ENCODE data around the gene UNC119. TPM values are rescaled to one million over a fixed set of nuclear protein-coding genes. Genes with fewer than 3 reads are reported as not detected.
"Not testable (repeated sequence)": the region's sequence is repeated elsewhere in the genome, so short reads cannot be mapped to it uniquely, and the experiment has no call there.

Gene UNC119
- 10 to 100 TPM; 54.4 to 74.1 (median 59.7) TPM for polyA plus RNA-seq (ENCODE audit: insufficient read length in 4 of 4)

DNA sequence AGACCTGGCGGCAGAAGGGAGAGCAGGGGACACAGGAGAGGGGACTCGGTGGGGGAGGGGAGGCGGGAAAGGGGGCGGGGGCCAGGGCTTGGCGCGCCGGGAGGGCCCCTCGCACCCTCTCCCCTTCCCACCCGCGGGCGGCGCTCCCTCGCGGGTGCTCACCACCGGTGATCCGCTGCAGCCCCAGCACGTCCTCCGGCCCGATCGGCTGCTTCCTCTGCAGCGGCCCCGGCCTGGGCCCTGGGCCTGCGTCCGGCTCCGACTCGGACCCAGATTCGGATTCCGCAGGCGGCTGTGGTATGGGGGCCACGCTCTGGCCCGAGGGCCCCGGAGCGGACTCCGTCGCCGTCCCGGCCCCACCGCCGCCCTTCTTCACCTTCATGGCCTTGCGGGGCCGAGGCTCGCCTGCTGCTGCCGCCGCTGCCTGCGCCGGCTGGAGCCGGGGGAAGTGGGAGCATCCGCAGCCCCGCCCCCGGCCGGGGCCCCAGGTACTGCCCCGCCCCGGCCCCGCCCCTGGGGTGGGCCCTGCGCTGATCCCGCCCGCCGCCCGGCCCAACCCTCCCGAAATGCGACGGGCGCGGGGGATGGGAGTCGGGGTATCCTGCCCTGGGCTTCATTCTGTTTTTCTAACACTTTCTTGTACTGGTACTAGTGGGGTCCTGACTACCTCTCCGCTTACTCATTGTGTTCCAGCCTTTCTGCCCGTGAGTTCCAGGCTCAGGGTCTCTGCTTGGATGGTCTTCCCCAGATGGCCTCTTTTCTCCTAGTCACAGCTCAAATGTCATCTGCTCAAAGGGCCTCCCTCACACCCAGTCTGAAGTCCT lies at the start of gene UNC119:
UNC119 (minus strand) TSS at position 449 of the 824 bp plus-strand sequence; CDS start at position 382, 67 bp downstream.
- peak; percentile 69 to 79 (median 74) for DNase-seq (ENCODE audit: low read depth in 4 of 4, low spot score in 3 of 4)

DNA sequence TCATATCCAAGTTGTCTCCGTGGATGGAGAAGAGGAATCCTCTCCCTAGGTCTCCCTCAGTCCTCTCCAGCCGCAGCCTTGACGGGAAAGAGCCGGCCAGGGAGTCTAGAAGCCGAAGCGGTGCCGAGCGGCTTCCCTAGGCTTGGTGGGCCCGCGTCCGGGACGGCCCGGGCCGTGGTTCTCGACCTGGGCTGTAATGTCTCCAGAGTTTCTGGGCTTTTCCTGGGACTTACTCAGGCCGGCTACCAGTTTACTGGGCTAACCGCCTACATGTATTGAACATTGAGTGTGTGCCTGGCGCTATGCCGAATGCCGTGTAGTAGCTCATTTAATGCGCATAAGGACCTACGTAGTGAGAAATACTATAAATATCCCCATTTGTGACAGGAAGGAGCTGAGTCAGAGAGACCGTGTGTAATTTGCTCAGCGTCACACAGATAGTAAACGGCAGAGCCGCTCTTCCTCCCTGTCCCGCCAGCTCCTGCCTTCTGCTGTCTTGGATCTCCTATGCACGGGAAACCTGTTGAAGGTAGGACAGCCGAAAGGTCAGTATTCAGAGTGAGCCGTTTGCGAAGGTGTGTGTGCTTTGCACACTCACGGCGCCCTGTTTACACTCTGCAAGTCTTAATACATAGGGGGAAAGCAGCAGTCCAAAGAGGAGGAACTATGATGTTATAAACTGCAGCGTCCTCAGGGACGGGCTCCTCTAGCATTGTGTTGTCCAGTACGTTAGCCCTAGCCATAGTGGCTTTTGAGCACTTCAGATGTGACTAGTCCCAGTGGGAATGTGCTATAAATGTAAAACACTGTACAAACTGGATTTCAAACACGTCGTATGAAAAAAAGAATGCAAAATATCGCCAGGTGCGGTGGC lies 47.1 kb upstream of the UNC119 start:
- DNase-seq (ENCODE audit: low read depth in 4 of 4, low spot score in 3 of 4): peak in 2 of 4 donors; percentile 32 to 39

DNA sequence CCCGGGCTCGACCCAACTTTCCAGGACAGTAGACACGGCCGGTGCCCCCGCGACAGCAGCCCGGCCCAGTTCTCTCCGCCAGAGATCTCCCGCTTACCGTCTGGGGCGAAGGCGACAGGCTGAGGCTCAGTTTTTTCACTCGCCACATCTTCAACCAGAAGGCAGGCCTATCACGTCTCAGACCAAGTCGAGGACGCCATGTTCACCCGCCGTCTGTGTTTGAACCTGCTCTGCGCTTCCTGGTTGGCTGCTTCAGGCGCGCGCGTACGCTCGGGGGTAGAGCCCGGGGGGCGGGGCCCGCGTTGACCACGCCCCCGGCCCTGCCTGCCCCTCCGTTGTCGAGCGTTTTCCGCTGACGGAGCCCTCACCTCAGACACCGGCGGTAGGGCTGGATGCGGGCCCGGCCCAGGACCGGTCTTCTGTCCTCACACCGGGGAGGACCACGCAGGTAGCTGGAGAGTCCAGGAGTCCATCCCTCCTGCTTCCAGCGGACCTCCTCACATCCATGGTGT lies 46.4 kb upstream of the UNC119 start, which contains the start of gene SPAG5:
SPAG5 (minus strand) TSS at position 227 of the 512 bp plus-strand sequence; CDS start at position 148, 79 bp downstream.
- DNase-seq (ENCODE audit: low read depth in 4 of 4, low spot score in 3 of 4): peak; percentile 79 to 88 (median 84)

DNA sequence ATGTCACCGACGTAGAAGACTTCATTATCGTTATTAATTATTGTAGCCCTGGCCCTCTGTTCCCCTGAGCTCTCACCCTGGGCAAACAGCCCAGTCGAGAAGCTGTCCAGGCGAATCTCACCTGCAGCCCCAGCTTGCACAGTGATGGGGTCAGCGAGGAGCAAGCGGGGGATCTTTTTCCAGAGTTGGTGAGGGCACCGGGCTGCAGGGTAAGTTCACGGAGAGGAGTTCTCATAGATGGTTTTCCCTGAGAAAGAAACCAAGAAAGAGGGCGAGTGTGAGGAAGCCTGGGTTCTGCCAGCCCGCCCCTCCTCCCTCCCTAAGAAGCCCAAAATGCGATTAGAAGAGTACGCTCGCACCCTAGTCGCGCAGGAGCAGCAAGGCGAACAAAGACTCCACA lies 46.0 kb upstream of the UNC119 start:
- DNase-seq (ENCODE audit: low read depth in 4 of 4, low spot score in 3 of 4): peak in 1 of 4 donors; percentile 9

DNA sequence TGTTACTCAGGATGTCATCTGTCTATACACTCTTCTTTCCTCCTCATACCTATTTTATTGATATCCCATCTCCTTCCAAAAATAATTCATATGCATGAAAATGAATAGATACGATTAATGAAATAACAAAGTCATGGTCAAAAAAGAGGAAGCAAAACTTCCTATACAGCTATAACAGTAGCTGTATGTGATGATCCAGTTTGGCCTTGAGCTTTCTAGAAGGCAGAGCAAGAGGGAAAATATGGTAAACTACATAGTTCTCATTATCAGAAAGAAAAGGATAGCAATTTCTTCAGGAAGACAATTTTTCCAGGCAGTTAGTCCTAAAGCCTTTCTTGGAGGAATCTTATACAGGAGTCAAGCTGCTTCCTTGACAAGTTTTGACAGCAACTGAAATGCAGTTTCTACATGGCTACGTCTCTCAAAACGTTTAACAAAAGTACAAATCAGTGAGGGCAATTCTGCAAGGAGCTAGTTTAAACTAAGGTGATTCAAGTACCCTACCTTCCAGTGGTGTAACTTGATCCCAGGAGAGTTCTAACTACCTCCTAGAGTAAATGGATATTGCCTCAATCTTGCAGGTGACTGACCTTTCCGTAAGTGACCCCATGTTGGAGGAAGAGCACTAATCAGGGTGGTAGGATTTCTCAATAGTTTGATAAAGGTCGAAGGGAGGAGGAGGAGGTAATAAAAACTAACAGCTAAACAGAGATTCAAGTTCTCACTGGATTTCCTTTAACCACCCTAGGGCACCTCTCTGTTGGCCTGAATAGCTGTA lies 45.4 kb upstream of the UNC119 start:
- DNase-seq (ENCODE audit: low read depth in 4 of 4, low spot score in 3 of 4): no peak

DNA sequence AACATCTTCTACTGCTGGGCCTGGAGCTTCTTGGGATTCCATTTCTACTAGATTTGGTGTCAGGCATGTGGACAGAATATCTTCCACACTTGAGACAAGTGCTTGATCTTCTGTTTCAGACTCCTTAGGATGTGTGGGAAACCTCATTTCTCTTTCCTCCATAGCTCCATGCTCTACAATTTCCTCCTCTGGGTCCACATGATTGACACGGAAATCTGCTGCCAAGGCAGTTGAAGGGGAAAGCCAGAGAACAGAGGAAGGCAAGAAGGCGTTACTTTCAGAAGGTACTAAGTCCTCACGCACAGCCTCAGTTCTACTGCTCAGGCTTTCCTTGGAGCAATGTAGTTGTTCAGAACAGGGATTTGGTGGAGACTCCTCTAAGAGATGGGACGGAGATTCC lies 39.8 kb upstream of the UNC119 start:
- no peak for DNase-seq (ENCODE audit: low read depth in 4 of 4, low spot score in 3 of 4)

DNA sequence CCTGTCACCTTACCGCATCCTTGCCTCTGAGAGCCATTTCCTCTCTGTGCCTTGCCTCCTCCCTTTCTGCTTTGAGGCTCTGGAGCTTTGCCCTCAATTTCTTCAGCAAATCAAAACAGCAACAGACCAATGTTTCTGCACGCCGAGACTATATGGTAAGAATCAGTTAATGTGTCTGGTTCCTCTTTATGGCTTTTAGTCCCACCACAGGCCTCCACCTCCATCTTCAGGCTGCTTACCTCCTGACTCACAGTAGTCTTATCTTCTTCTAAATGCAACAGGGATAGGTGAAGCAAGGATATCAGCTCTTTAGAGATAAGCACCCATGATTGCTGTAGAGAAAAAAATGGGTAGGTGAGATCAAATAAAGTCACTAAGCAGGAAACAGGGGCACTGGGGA lies 33.4 kb upstream of the UNC119 start:
- DNase-seq (ENCODE audit: low read depth in 4 of 4, low spot score in 3 of 4): no peak

DNA sequence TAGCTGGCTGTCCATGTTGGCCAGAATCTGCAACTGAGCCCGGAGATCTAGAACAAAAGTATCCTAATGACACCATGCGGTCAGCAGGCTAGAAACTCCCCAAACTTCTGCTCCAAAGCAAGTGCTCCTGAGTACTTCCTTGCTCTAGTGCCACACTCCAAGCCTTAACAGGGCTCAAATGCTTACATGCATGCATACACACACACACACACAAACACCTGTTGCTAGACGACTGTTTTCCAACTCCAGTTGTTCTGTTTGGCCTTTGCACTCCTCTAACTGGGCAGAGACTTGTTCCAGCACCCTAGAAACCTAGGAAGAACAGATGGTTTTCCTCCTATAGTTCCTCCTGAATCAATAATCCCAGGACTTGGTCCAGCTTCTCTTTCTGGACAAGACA lies 32.0 kb upstream of the UNC119 start:
- DNase-seq (ENCODE audit: low read depth in 4 of 4, low spot score in 3 of 4): no peak

DNA sequence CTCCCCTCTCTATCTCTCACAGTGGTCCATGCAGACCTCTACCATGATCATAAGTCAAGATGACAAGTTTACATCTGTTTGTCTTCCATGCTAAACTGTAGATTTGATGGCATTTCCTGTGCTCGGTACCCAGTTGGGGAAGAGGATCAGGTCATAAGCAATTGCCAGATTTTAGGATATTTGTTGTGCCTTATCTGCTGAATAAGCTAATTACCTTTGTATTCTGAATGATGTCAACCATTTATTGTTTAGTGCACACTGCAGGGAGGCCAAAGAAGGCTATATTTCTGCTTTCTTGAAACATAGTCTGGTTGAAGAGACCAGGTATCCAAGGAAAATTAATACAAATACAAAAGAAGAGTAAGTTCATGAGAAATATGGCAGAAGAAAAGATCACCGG lies 30.1 kb upstream of the UNC119 start:
- no peak for DNase-seq (ENCODE audit: low read depth in 4 of 4, low spot score in 3 of 4)

DNA sequence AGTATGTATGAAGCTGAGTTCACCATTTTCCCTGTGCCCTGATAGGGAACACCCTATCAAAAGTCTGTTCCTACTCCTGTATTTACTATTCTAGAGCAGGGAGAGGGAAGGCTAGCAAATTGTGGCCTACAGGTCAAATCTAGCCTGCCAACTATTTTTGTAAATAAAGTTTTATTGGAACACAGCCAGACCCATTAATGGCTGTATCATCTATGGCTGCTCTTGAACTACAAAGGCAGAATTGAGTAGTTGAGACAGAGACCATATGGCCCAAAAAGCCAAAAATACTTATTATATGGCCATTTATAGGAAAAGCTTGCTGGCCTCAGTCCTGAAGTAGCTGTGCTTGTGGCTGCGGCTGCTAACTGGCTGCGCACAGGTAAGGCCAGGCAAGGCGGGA lies 28.5 kb upstream of the UNC119 start:
- no peak for DNase-seq (ENCODE audit: low read depth in 4 of 4, low spot score in 3 of 4)

DNA sequence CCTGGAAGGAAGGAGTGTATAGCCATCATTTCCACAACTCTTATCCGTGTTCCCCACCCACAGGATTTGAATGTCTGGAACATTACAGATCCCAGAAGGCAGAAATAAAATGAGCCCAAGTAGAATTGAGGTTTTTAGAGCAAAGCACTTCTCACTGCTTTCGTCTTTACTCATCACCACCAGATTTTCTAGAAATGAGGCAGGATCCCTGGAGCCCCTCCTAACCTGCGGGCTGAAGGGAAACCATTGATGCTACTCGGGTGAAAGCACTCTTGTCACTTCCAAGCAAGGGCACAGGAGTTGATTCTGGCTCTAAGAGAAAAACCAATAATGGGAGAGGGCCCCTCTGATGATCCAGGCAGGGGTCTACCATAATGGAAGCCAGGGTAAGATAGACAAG lies 27.1 kb upstream of the UNC119 start:
- no peak for DNase-seq (ENCODE audit: low read depth in 4 of 4, low spot score in 3 of 4)

DNA sequence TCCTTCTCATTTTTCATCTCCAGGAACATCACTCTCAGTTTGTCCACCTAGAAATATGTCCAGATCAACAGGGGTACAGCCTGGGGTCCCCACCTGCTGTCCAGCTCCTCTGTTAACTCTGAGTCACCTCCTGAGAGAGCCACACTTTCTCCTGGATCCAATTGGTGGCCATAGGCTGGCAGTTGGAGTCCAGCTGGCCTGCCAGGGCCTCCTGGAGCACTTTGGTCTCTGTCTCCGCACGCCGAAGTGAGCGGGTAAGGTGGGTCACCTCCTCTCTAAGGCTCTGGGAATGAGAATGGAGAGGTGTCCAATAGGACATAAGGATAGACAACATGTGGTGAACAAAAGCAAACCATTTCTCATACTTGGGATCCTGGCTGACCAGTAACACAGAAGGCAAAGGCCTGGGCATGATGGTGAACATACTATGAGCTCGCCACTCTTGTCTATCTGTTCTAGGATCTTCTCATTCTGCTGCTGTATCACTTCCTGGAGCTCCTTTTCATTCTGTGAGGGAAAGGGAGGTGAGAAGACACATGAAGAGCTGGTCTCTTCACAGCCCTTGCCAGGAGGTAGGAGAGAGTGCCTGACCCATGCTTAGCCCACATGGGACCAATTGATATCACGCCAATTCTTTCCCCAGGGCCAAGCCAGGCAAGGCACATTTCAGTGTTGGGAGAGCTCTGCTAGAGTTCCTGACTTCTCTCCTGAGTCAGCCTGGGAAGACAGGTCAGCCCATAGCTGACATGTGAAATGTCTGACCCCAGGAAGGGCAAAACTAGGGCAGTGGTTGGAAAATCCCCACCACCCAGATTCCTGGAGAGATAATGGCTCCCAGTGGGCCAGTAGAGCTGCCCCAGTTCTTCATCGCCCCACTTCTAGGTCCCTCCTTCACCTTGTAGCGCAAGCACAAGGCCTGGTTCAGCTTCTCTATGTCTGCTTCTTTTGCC lies 26.1 kb upstream of the UNC119 start:
- DNase-seq (ENCODE audit: low read depth in 4 of 4, low spot score in 3 of 4): no peak

DNA sequence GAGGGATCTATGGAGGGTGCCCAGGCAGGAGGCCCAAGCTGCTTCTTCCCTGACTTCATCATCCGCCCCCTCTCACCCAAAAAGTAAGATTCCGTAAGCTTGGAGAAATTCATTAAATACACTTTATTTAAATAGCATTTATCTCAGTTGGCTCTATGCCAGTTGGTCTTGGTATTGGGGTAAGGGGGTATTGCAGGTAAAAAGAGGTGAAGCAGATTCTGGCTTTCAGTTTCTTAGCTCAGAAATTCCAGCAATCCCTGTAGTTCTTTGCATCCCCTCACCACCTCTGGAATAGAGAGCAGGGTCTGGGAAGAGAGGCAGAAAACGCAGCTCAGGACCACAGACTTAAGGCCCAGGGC lies 25.0 kb upstream of the UNC119 start:
- DNase-seq (ENCODE audit: low read depth in 4 of 4, low spot score in 3 of 4): no peak

DNA sequence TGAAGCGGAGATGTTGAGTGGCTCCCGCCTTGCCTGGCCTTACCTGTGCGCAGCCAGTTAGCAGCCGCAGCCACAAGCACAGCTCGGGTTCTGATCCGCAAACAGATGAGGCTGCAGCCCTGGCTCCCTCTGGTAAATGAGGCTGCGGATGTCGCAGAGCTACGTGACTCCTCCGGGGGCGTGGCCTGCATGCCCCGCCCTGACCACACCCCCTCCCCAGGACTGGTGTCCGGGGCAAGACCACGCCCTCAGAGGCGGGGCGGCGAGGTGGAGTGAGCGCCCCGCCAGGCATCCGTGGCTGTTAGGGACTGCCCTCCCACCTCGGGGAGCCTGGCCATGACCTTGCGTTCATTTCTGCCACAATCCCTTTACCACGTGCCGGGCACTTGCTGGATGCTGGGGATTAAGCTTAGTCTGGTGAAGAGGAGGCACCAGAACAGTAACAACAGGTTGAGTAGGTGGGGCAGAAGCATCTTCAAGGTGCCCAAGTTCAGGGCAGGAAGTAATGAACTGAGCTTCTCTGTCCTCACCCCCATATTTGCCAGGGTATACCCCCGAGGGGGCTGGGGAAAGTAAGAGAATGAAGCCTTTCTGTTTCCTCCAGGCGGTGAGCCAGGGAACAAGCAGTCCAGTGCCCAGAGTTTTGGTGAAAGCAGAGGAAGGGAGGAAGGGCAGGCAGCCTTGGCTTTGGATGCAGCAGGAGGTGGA lies 24.5 kb upstream of the UNC119 start, which contains the start of gene ALDOC:
ALDOC (minus strand) TSS at position 138 of the 708 bp plus-strand sequence. CDS start 1,363 bp downstream, outside the sequence.
- DNase-seq (ENCODE audit: low read depth in 4 of 4, low spot score in 3 of 4): peak; percentile 76 to 83 (median 80)

DNA sequence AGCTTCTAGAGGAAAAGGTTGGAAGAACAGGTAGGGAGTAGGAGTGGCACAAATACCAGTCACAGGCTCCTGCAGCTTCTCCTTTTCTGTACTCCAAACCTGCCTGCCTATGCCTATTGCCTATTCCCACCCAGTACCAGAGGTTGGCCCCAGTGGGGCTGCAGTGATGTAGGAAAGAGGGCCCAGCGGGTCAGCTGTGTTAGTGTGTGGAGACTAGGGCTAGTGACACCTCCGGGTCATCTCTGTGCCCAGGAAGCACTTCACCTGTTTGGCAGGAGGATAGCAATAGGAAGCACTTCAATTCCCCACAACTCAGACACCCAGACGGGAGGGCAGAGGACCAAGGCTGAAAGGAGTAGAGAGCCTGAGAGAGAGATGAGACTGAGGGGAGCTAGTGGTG lies 23.6 kb upstream of the UNC119 start:
- not testable (repeated sequence) for DNase-seq (ENCODE audit: low read depth in 4 of 4, low spot score in 3 of 4)

DNA sequence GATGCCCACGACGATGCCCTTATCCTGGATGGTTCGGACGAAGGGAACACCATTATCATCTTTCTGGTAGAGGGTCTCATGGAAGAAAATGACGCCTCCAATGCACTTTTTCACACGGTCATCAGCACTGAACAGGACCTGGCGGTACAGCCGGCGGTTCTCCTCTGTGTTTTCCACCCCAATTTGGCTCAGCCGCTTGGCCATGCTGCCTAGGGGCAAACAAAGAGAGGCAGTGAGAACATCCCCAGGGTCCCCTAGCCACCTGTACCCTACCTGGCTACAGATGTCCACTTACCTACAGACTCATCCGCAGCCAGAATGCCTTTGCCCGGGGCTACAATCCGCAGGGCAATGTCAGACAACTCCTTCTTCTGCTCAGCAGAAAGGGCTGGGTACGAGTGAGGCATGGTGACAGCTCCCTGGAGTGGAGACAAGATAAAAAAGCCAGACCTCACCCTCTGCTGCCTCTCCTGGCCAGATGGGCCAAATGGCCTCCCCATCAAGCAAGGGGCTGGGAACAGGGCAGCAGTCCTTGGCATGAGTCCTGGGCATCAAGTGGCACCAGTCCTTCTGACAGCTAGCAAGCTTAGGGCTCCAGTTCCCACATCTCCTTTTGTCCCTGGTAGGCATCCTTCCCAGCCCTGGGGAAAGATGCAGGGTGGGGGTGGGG lies 22.8 kb upstream of the UNC119 start:
- DNase-seq (ENCODE audit: low read depth in 4 of 4, low spot score in 3 of 4): no peak

DNA sequence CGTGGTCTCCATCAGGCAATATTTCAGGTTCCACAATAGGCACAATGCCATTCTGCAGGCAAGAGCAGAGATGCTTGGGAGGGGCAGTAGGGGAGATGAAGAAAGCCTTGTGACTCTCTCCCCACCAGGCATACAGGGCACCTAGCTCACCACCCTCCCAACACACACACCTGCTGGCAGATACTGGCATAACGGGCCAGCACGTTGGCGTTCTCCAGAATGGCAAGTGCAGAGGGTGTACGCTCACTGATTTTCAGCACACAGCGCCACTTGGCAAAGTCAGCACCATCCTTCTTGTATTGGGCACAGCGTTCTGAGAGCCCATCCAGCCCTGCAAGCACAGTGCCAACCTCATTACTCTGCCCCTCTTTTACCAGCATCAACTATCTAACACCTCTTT lies 22.1 kb upstream of the UNC119 start:
- DNase-seq (ENCODE audit: low read depth in 4 of 4, low spot score in 3 of 4): no peak

DNA sequence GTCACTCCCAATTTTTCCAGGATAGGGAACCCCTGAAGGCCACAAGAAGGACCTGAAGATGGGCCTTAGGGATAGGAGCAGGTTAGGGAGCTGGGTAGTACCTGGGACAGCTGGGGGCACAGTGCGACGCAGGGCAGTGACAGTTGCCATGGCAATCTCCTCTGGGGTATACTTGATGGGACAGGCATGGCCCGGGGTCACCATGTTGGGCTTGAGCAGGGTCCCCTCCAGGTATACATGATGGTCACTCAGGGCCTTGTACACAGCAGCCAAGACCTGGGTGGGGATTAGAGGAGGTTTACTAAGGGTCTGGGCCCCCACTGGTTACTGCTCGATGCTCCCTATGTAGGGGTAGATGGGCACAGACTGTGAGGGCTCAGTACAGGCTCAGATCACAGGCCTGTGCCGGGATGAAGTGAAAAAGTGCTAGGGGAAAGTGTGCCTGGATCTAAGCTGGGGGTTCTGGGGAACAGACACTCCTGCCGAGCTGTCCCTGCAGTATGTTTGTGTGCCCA lies 21.6 kb upstream of the UNC119 start:
- DNase-seq (ENCODE audit: low read depth in 4 of 4, low spot score in 3 of 4): no peak

All from right renal pelvis (tissue), 4 donors.